WTC11 (cell line): Measurements from ENCODE around the gene LPP.

ENCODE experiments used
- ATF1 ChIP-seq: sonication (generic); formaldehyde crosslinking; IDR thresholded peaks from 2 replicates; pipeline ENCODE4 v1.8.1; 2023; ENCODE audit warnings: mild to moderate bottlenecking, moderate library complexity, missing genetic modification reagents
- CREB1 ChIP-seq: sonication (generic); formaldehyde crosslinking; IDR thresholded peaks from 2 replicates; pipeline ENCODE4 v1.8.0; 2023; ENCODE audit warnings: mild to moderate bottlenecking, missing genetic modification reagents
- CTCF ChIP-seq: fragments of 200-600 bp; IDR thresholded peaks from 2 replicates; pipeline ENCODE4 v1.8.0; 2022; ENCODE audit warnings: antibody characterized with exemption
- ESRRA ChIP-seq: sonication (generic); formaldehyde crosslinking; IDR thresholded peaks from 2 replicates; pipeline ENCODE4 v1.8.1; 2022; ENCODE audit warnings: mild to moderate bottlenecking, missing genetic modification reagents, borderline replicate concordance
- GABPB1 ChIP-seq: sonication (generic); formaldehyde crosslinking; IDR thresholded peaks from 2 replicates; pipeline ENCODE4 v1.8.1; 2023; ENCODE audit warnings: mild to moderate bottlenecking, missing genetic modification reagents
- KAT7 ChIP-seq: sonication (generic); formaldehyde crosslinking; IDR thresholded peaks from 2 replicates; pipeline ENCODE4 v1.8.1; 2023; ENCODE audit warnings: missing genetic modification reagents, mild to moderate bottlenecking, borderline replicate concordance
- NFYB ChIP-seq: sonication (generic); formaldehyde crosslinking; conservative IDR thresholded peaks from 2 replicates; pipeline ENCODE4 v1.8.0; 2022; ENCODE audit warnings: low read depth, missing genetic modification reagents
- SP1 ChIP-seq: sonication (generic); formaldehyde crosslinking; conservative IDR thresholded peaks from 2 replicates; pipeline ENCODE4 v1.8.1; 2022; ENCODE audit warnings: missing genetic modification reagents
- ZNF281 ChIP-seq: sonication (generic); formaldehyde crosslinking; IDR thresholded peaks from 2 replicates; pipeline ENCODE4 v1.8.0; 2023; ENCODE audit warnings: mild to moderate bottlenecking, missing genetic modification reagents
- TF ChIP-seq, protein P1 (sequence below): sonication (generic); formaldehyde crosslinking; IDR thresholded peaks from 2 replicates; pipeline ENCODE4 v1.8.1; 2023; ENCODE audit warnings: mild to moderate bottlenecking, missing genetic modification reagents, moderate library complexity

DNA sequence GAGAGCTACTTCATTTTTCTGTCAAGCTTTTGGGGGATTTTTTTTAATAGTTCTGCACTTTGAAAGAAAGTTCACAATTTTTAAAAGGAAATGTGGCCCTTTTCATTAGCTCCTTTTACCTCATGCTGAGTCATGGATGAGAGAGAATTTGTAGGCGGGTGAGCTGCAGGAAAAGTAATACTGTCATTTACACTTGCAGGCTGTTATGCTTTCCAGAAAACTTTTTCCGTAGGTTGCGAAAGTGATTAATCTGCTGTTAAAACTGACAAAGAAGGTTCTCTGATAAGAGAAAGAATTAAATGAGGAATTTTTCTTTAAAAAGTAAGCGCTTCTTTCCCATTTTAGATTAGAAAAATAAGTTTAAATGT, 430.2 kb downstream of the LPP start:
- no peak for TF ChIP-seq CTCF
- TF ChIP-seq, protein P1, sequence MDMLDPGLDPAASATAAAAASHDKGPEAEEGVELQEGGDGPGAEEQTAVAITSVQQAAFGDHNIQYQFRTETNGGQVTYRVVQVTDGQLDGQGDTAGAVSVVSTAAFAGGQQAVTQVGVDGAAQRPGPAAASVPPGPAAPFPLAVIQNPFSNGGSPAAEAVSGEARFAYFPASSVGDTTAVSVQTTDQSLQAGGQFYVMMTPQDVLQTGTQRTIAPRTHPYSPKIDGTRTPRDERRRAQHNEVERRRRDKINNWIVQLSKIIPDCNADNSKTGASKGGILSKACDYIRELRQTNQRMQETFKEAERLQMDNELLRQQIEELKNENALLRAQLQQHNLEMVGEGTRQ (CRISPR knock-in tag): no peak
- TF ChIP-seq GABPB1: no peak
- TF ChIP-seq ESRRA: no peak
- no peak for TF ChIP-seq KAT7 (CRISPR knock-in tag)
- TF ChIP-seq CREB1 (CRISPR knock-in tag): no peak
- TF ChIP-seq NFYB (CRISPR knock-in tag): no peak
- no peak for TF ChIP-seq ZNF281 (CRISPR knock-in tag)
- no peak for TF ChIP-seq ATF1 (CRISPR knock-in tag)
- no peak for TF ChIP-seq SP1 (CRISPR knock-in tag)
